GM10266 (cell line): ENCODE results near the gene PSMA5.
A peak's percentile ranks its signal among the peaks of the same experiment; 100 is the strongest.
"Not testable (repeated sequence)": the region's sequence is repeated elsewhere in the genome, so short reads cannot be mapped to it uniquely, and the experiment has no call there.

Source experiments
- DNase-seq: peaks from one replicate; pipeline ENCODE4 v3.0.0; 2012; ENCODE audit errors: extremely low spot score
- CTCF ChIP-seq: IDR thresholded peaks from 2 replicates; pipeline ENCODE4 v1.5.1; 2012; ENCODE audit warnings: mild to moderate bottlenecking, low read depth; ENCODE audit not compliant: control insufficient read depth, insufficient read depth; ENCODE audit errors: missing control alignments

Gene PSMA5

DNA sequence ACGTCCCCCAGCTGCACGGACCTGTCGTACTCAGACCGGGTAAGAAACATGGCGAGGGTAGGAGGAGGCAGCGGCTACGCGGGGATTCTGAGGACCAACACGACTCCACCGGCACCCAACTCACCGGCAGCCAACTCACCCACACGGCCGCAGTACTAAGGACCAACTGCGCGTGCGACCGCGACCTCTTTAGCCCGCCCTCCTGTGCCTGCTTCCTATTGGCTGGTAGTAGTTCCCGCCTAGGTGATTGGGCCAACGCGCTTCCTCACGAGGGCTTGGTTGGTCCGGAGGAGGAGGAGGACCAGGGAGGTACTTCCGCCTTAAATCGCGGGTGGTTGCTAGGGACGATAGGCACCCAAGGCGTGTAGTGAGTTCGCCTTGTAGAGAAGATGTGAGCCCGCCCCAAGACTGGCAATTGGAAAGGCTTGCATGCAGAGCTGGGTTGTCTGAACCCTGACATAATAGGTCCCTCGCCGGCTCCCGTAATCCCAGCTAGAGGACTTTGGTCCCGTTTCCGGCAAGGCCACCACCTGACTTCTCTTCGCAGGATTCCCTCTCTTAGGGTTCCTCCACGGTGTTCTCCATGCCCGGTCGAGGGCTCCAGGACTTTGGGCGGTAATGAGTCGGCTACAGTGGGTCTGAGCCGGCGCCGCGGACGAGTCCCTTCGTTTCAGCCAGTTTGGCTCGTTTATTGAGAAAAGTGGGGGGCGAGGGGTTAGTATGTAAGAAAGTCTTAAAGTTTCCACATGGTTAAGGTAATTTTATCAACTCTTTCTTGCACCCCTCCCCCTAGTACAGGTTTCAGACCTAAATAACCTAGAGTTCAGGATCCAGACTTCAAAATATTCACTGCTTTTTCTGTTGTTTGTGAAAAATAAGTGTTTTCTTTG is at the start of gene PSMA5:
TSS of gene PSMA5 (minus strand) at position 168 of the 890 bp plus-strand sequence. CDS start at position 50, 118 bp downstream.
- no peak for TF ChIP-seq CTCF
- DNase-seq: peak; percentile 90

- no peak for DNase-seq
- no peak for TF ChIP-seq CTCF
These were observed 49.0 kb upstream of the PSMA5 start for GRCh38 chr1:109475261-109475660.

DNA sequence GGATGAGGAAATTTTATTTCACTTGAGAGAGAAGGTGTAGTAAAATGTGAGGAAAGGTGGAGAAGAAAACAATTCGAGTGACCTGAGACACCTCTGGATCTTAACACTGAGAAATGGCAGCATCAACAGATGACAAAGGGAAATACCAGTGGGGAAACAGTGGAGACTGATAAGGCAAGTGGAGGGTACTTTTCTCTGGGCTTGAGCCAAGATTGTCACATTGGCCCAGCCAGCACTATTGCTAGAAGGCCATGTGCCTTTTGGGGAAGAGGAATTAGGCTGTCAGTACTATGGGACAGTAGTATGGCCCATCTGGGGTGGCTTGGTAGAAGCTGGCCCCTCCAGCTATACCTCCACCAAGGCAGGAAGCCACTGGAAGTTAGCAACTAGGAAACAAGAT is 48.4 kb upstream of the PSMA5 start:
- no peak for TF ChIP-seq CTCF
- DNase-seq: no peak

GRCh38 chr1:109473284-109474057 is 47.2 kb upstream of the PSMA5 start:
- DNase-seq: not testable (repeated sequence)

GRCh38 chr1:109472779-109473178 is 46.5 kb upstream of the PSMA5 start:
- DNase-seq: no peak
- no peak for TF ChIP-seq CTCF

- DNase-seq: no peak
- no peak for TF ChIP-seq CTCF
These were observed 44.0 kb upstream of the PSMA5 start for GRCh38 chr1:109470245-109470644.

GRCh38 chr1:109468903-109469302 is 42.7 kb upstream of the PSMA5 start:
- TF ChIP-seq CTCF: no peak
- DNase-seq: no peak
